DND-41 (cell line): ENCODE measurements around the gene FGF2.

Experiments
- CTCF ChIP-seq: IDR thresholded peaks from 2 replicates; pipeline ENCODE4 v1.5.1; 2012; ENCODE audit warnings: borderline replicate concordance, low read length, moderate library complexity, mild to moderate bottlenecking; ENCODE audit not compliant: poor library complexity, severe bottlenecking; ENCODE audit errors: extremely low read depth
- EZH2 ChIP-seq: IDR thresholded peaks from 3 replicates; pipeline ENCODE4 v1.6.1; 2012; ENCODE audit warnings: borderline replicate concordance, low read depth, mild to moderate bottlenecking, moderate library complexity, low read length, inconsistent platforms; ENCODE audit not compliant: severe bottlenecking

GRCh38 chr4:122898370-122899150, 71.9 kb downstream of the FGF2 start:
- TF ChIP-seq CTCF (no peak), EZH2 (no peak)
